Loucy (cell line): ENCODE results near the gene HOXA11.

ENCODE experiments used
- H2AFZ ChIP-seq: fragments of 200-600 bp; sonication (generic); 2 replicates; pipeline ENCODE4 v1.6.0; 2016; ENCODE audit warnings: antibody characterized with exemption, mild to moderate bottlenecking, low read length, moderate library complexity
- H3F3A ChIP-seq: fragments of 200-600 bp; 2 replicates; pipeline ENCODE4 v1.6.0; 2016; ENCODE audit warnings: antibody characterized with exemption, low read depth, mild to moderate bottlenecking
- H3K27me3 ChIP-seq: fragments of 200-600 bp; sonication (generic); 2 replicates; pipeline ENCODE4 v1.6.1; 2014; ENCODE audit warnings: low read length, mild to moderate bottlenecking; ENCODE audit not compliant: insufficient read depth, poor library complexity, severe bottlenecking
- H3K36me3 ChIP-seq: fragments of 200-600 bp; sonication (generic); 2 replicates; pipeline ENCODE4 v1.6.1; 2016; ENCODE audit warnings: low read length; ENCODE audit not compliant: insufficient read depth
- H3K4me1 ChIP-seq: fragments of 200-600 bp; sonication (generic); 2 replicates; pipeline ENCODE4 v1.5.1; 2014; ENCODE audit warnings: low read length, mild to moderate bottlenecking; ENCODE audit not compliant: insufficient read depth, poor library complexity, severe bottlenecking
- H3K4me2 ChIP-seq: fragments of 200-600 bp; sonication (generic); 2 replicates; pipeline ENCODE4 v1.6.0; 2014; ENCODE audit warnings: antibody characterized with exemption, low read length, low read depth, mild to moderate bottlenecking; ENCODE audit not compliant: poor library complexity, severe bottlenecking
- H3K4me3 ChIP-seq: fragments of 200-600 bp; sonication (generic); 2 replicates; pipeline ENCODE4 v1.5.1; 2014; ENCODE audit warnings: low read length, mild to moderate bottlenecking, mixed read lengths; ENCODE audit not compliant: poor library complexity, severe bottlenecking
- H3K79me2 ChIP-seq: fragments of 200-600 bp; sonication (generic); 2 replicates; pipeline ENCODE4 v1.6.1; 2014; ENCODE audit warnings: low read length; ENCODE audit not compliant: insufficient read depth
- H3K9ac ChIP-seq: fragments of 200-600 bp; sonication (generic); 2 replicates; pipeline ENCODE4 v1.6.0; 2014; ENCODE audit warnings: mild to moderate bottlenecking, low read depth, low read length, moderate library complexity; ENCODE audit not compliant: poor library complexity, severe bottlenecking
- H3K9me2 ChIP-seq: fragments of 200-600 bp; sonication (generic); replicated peaks from 2 replicates; pipeline ENCODE4 v1.6.1; 2016; ENCODE audit warnings: low read depth, low read length, mixed read lengths
- H3K9me3 ChIP-seq: fragments of 200-600 bp; sonication (generic); 2 replicates; pipeline ENCODE4 v1.6.1; 2014; ENCODE audit warnings: mild to moderate bottlenecking, antibody characterized with exemption, low read length, low read depth; ENCODE audit not compliant: insufficient read depth
- H4K20me1 ChIP-seq: fragments of 200-600 bp; sonication (generic); 2 replicates; pipeline ENCODE4 v1.6.0; 2014; ENCODE audit warnings: antibody characterized with exemption, low read length, mild to moderate bottlenecking; ENCODE audit not compliant: insufficient read depth, poor library complexity, severe bottlenecking
- CTCF ChIP-seq: fragments of 200-600 bp; sonication (generic); conservative IDR thresholded peaks from 2 replicates; pipeline ENCODE4 v1.5.1; 2014; ENCODE audit warnings: mild to moderate bottlenecking, antibody characterized with exemption, low read length
- EZH2phosphoT487 ChIP-seq: fragments of 200-600 bp; IDR thresholded peaks from 2 replicates; pipeline ENCODE4 v1.6.1; 2018; ENCODE audit warnings: antibody characterized with exemption, mild to moderate bottlenecking, moderate library complexity, borderline replicate concordance

The HOXA11 gene

GRCh38 chr7:27185854-27186667, 1.0 kb upstream of the HOXA11 start:
- peak overlapping the region; percentile 91 for H3K4me3 ChIP-seq
- no peaks in the 10 kb centered on the region for H3K9me2 ChIP-seq
- peak overlapping the region; percentile 99 for H3K9ac ChIP-seq
- H3F3A ChIP-seq, result peaks cover 2% of the 10 kb centered on the region; the same call in 1 of the 2 replicates
- H3K4me1 ChIP-seq, result peaks cover 58% of the 10 kb centered on the region
- H3K9me3 ChIP-seq, result no peaks in the 10 kb centered on the region
- TF ChIP-seq EZH2phosphoT487 (no peak), CTCF (no peak)
- no peaks in the 10 kb centered on the region for H3K36me3 ChIP-seq
- peaks cover 45% of the 10 kb centered on the region for H4K20me1 ChIP-seq
- H3K79me2 ChIP-seq, result peaks cover 100% of the 10 kb centered on the region
- H2AFZ ChIP-seq, result no peak overlapping the region
- H3K4me2 ChIP-seq, result peak overlapping the region; percentile 98
- peaks cover 31% of the 10 kb centered on the region for H3K27me3 ChIP-seq

DNA sequence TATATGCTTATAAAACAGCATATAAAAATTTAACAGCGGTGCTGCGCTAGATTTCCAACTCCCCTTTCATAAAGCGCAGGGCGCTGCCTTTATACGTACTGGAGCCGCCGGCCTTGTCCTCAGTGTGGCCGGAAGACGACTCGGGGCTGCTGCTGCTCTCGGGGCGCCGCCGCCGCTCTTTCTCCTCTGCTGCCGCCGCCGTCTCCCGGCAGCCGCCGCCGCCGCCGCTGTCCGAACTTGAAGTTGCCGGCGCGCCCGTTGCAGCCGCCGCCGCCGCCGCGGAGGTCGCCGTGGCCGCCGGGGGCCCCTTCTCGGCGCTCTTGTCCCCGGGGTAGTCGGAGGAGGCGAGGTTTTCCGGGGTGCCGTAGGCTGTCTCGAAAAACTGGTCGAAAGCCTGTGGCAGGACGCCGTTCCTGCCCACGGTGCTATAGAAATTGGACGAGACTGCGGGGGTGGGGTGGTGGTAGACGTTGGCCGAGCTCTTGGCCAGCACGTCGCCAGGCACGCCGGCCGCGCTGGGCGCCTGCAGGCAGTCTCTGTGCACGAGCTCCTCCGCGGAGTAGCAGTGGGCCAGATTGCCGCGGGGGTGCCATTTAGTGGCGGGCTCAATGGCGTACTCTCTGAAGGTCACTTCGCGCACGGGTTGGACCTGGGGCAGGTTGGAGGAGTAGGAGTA, 557 bp downstream of the HOXA11 start:
- Histone ChIP-seq H3K9ac (peak overlapping the region; percentile 99), H3K27me3 (peaks cover 32% of the 10 kb centered on the region), H3K4me1 (peaks cover 53% of the 10 kb centered on the region), H3K9me2 (no peaks in the 10 kb centered on the region), H3K9me3 (no peaks in the 10 kb centered on the region), H3K36me3 (no peaks in the 10 kb centered on the region), H3F3A (peaks cover 8% of the 10 kb centered on the region; the same call in 1 of the 2 replicates), H2AFZ (no peak overlapping the region), H4K20me1 (peaks cover 48% of the 10 kb centered on the region), H3K4me3 (peak overlapping the region; percentile 91), H3K4me2 (peak overlapping the region; percentile 98), H3K79me2 (peaks cover 100% of the 10 kb centered on the region)
- no peak for TF ChIP-seq CTCF
- no peak for TF ChIP-seq EZH2phosphoT487

DNA sequence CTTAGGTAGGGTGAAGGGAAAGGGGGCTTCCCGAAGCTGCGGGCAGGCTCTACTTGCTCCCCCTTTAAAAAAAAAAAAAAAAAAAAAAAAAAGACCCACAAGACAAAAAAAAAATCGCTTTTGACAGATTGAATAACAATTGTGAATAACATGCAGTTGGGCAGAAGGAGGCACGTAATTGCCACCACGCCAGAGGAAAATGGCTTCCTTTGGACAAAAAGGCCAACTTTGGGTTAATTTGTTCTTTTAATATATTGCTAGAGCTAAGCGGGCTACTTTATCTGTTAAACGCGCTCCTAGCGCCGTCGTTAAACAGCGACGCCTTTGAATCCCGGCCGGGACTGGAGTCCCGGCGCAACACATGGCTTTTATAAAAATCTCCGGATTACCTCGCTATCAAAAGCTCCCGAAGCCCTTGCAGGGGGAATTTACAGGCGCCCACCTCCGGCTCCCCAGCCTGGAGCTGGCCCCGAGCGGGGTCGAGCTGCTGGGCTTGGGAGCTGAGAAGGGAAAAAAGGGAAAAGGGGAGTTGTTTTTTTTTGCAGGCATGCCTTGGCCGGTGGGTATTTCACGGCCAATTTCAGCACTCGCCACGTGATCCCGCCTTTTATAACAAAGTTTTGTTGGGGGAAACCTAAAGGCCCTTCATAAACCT, 1.2 kb downstream of the HOXA11 start:
- Histone ChIP-seq H3K4me3 (peak overlapping the region; percentile 91), H3F3A (peaks cover 8% of the 10 kb centered on the region; the same call in 1 of the 2 replicates), H3K27me3 (peaks cover 39% of the 10 kb centered on the region), H3K36me3 (no peaks in the 10 kb centered on the region), H3K9me2 (no peaks in the 10 kb centered on the region), H3K4me2 (peak overlapping the region; percentile 98), H4K20me1 (peaks cover 55% of the 10 kb centered on the region), H3K4me1 (peaks cover 54% of the 10 kb centered on the region), H3K9me3 (no peaks in the 10 kb centered on the region), H2AFZ (no peak overlapping the region), H3K9ac (peak overlapping the region; percentile 99), H3K79me2 (peaks cover 100% of the 10 kb centered on the region)
- TF ChIP-seq EZH2phosphoT487, result no peak
- no peak for TF ChIP-seq CTCF
